ENCODE measurements around the gene IRF9.

The IRF9 gene

GRCh38 chr14:24144451-24144850 lies 16.6 kb upstream of the IRF9 start:
- H3K27ac ChIP-seq: 0 out of 2 replicates have a peak overlapping the region, but pooled peaks have one; percentile 94
- TF ChIP-seq CTCF (IDR thresholded peaks at IDR 0.05) (no peak), ZFX (IDR thresholded peaks at IDR 0.05; ENCODE audit: borderline replicate concordance) (no peak)

- TF ChIP-seq CTCF (IDR thresholded peaks at IDR 0.05) (no peak), ZFX (IDR thresholded peaks at IDR 0.05; ENCODE audit: borderline replicate concordance) (no peak)
- peak overlapping the region; percentile 93 for H3K27ac ChIP-seq
Observed at GRCh38 chr14:24145219-24145618, 15.8 kb upstream of the IRF9 start.

GRCh38 chr14:24145690-24146452 lies 15.2 kb upstream of the IRF9 start:
- peak overlapping the region; percentile 93 for H3K27ac ChIP-seq
- TF ChIP-seq CTCF (IDR thresholded peaks at IDR 0.05) (no peak), ZFX (IDR thresholded peaks at IDR 0.05; ENCODE audit: borderline replicate concordance) (no peak)

- no peak for TF ChIP-seq CTCF (IDR thresholded peaks at IDR 0.05)
- TF ChIP-seq ZFX (IDR thresholded peaks at IDR 0.05; ENCODE audit: borderline replicate concordance): no peak
- peak within 1 kb of the TSS; percentile 93 for H3K27ac ChIP-seq
Observed at GRCh38 chr14:24146453-24146977, 14.6 kb upstream of the IRF9 start, which contains the start of gene PSME2. PSME2 (minus strand) TSS chr14:24146610; CDS start chr14:24146581, 29 bp downstream.

- peak within 1 kb of the TSS; percentile 93 for H3K27ac ChIP-seq
- TF ChIP-seq CTCF (IDR thresholded peaks at IDR 0.05): no peak
- no peak for TF ChIP-seq ZFX (IDR thresholded peaks at IDR 0.05; ENCODE audit: borderline replicate concordance)
Observed at GRCh38 chr14:24146978-24147760, 13.9 kb upstream of the IRF9 start, which contains the start of gene RNF31. RNF31 (plus strand) TSS chr14:24147498; CDS start chr14:24147699, 201 bp downstream.

- peak overlapping the region; percentile 93 for H3K27ac ChIP-seq
- TF ChIP-seq CTCF (IDR thresholded peaks at IDR 0.05) (no peak), ZFX (IDR thresholded peaks at IDR 0.05; ENCODE audit: borderline replicate concordance) (no peak)
Observed at GRCh38 chr14:24147761-24148428, 13.2 kb upstream of the IRF9 start.
